Measurements from ENCODE around the gene SCD5.

The SCD5 gene

DNA sequence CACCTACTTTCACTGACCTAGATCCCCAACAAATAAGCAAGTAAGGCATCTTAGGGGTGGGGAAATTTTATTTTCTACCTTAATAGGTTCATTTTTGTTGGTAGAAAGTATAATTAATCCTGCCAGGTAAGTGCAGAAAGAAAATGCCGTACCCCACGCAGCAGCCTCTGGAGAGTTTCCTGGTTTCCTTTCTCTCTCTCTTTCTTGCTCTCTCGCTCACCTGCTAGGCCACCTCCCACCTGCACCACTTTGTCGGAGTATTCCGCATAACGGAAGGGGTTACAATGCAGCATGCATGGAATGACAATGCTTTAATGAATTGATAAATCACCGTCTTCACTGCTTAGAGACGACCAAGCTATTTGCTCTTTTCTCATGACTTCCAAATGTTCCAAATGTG lies 101.0 kb downstream of the SCD5 start:
- no peak overlapping the region for H3K4me3 ChIP-seq (ENCODE audit: low read depth, low read length)

DNA sequence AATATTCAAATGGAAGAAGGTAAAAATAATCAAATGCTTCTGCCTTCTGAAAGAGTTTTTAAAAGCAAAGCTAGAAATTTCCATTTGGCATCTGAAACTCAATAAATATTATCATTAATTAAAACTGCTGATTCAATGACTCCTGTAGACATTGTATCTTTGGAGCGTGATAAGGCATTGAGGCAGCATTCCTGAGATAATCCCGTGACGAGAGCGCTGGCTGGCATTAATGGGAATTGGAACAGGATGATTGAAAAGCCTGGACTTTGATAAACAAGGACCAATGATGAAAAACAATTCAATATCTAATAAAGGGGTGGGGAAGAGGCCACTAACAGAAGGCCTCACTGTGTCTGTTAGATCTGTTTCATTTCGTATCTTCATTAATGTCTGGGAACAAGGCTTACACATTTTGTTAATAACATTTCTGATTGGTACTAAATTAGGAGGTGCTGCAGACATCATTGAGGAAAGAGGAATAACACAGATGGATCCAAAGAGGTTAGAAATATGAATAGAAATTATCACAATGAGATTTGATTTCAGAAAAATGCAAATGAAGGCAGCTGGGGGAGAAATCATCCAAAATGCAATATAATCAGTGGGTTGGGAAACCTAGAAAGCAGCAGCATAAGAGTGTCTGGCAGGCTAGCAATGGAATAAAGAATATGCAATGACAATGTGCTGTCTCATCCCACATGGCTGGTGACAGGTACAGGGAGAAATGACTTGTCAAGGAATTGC lies 102.3 kb downstream of the SCD5 start:
- no peak overlapping the region for H3K4me3 ChIP-seq (ENCODE audit: low read depth, low read length)

DNA sequence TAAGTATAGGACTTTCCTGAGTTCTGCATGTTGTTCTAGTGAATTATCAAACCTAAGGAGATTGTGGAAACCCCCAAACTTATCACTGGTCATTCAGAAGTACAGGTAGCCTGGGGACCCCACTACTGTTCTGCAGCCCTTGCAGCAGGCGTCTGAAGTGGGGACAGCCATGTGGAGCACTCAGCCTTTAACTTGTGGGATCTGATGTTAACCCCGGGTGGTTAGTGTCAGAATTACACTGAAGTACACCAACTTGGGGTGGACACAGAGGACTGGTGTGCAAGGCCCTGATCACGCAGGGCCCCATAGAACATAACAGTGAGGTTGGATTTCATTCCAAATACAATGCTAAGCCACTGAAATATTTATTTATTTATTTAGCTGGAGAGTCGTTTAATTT lies 103.7 kb downstream of the SCD5 start:
- no peak overlapping the region for H3K4me3 ChIP-seq (ENCODE audit: low read depth, low read length)

DNA sequence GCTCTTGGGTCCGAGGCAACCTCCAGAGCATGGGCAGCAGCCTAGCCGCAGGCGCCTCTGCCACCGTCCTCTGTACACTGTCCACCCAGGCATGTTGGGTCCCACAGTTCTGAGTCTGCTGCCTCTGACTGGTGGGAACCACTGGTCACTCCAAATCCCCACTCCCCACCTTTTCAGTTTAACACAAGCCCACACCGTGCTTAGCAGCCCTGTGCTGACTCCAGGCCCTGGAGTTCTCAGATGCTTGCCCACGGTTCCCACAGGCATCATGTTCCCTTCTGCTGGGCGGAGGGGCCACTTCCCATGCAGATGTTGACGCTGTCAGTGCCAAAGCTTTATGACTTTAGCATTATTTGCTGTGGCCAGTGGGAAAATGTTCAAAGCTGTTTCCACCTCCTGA lies 104.5 kb downstream of the SCD5 start:
- no peak overlapping the region for H3K4me3 ChIP-seq (ENCODE audit: low read depth, low read length)

DNA sequence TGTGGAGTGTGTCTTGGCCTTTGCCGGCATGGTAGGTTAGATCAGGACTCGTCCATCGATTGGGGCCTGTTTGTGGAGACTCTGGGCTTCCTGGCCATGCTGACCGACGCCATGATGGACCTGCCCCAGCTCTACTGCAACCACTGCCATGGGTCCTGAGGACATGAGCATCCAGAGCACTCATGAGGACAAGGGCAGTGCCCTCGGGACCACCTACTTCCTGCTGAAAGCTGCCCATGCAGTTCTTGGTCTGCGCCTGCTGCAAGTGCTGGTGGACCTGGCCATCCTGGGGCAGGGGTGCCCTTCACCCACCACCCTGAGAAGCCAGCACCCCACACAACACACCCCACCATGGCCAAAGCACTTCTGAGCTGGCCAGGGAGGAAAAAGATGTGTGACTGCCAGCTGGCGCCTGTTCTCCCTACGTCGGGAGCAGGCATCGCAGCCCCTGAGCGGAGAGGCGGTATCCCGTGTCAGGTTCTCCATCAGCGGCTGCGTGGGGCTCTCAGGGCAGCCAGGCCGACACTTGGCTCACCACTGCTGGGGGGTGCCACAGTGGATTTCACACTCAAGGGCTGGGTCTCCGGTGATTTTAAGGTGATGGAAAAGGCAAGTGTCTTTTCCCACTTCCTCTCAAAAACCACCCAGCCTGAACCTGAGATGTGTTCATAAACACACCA lies 106.4 kb downstream of the SCD5 start:
- H3K4me3 ChIP-seq (ENCODE audit: low read depth, low read length), result no peak overlapping the region

DNA sequence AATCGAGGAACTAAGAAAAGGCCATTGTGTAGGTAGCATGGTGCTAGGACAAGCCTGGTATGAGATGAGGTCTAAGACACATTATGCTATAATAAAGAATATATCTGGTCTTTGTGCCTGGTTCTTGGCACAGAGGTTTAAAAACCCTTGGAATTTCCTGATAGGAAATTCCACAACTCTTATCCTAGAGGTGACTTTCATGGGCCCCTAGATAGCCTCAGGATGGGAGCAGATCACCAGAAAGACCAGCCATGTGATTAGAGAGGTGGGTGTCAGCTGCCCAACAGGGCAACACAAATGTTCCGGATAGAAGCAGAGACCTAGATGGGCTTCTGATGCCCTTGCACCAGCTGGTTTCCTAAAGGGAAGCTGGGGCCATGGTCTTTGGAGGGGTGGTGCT lies 107.2 kb downstream of the SCD5 start:
- H3K4me3 ChIP-seq (ENCODE audit: low read depth, low read length), result no peak overlapping the region

DNA sequence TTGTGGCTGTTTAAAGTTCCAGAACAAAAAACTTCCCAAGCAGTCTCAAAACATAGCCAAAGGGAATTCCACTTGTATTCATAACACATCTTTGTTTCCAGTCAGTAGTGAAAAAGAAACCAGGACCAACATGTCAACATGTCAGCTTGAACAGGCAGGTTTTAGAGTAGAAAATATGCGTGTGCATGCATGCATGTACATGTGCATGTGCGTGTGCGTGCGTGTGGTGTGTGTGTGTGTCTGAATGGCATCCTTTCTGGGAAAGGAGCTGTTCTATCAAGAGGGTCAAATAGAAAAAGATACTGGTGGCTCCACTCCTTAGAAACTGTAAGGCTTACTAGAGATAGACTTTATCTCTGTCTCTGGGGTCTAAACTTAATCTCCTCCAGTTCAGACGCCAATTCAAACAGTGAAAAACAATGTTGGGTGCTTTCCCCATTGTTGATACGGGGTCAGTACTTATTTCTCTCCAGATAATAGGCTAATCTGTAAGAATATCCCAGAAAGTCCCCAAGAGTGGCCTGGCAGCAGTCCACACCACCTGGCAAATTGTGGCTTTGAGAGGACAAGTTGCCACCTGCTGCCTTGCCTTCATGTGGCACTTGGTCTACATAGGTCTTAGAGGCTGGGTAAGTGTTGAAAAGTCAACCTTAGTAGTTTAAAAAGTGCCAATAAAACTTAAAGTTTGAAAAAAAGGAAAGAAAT lies 110.4 kb downstream of the SCD5 start:
- no peak overlapping the region for H3K4me3 ChIP-seq (ENCODE audit: low read depth, low read length)

DNA sequence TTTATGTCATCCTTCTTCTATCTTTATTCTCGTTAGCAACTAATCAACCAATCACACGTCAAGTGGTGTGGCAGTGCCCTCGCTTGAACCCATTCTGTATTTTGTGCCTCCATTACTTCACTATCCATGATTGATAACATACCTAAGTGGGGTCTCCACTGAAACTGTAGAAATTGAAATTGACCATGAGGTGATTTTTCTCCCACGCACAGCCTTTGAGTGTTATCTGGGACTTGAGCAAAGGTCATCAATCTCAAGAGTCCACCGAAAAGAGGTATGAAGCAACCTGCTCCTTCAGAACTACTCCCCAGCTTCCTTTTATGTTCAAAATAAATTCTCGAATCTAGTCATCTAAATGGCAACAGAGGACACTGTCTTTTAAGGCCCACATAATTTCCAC lies 111.1 kb downstream of the SCD5 start:
- H3K4me3 ChIP-seq (ENCODE audit: low read depth, low read length), result no peak overlapping the region

DNA sequence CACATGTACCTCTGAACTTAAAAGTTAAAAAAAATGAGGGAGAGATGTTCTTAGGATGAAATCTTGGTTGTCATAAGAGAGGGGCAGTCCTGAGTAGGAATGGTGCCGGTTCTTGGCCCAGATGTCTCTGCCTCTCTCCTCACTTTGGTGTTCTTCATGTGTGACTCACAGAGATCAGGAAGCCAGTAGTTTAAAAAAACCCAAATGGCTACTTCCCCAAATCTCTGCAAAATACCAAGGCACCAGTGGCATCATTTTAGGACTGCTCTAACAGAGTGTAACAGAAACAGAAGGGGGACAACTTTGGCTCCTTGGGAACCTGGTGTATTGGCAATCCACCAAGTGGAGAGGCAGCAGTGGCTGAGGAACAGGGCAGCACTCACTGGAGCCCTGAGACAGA lies 116.8 kb downstream of the SCD5 start:
- H3K4me3 ChIP-seq (ENCODE audit: low read depth, low read length), result no peak overlapping the region

DNA sequence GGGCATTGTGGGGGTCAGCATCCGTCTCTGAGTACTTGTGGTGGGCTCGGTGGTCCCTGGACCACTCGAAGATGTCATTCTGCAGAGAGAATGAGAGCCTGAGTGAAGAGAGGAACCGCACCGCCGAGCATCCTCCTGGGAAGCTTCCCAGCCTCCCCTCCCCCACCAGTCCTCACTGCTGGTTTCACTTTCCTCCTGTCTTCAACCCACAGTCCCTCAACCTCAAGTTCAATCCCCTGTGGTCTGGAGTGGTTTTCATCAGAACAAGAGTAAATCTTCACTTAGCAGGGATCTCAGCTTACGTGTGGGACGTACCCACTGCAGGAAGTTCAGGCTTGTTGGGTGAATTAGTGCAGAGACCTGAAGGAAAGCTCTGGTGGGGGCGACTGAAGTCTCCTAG lies 117.8 kb downstream of the SCD5 start:
- no peak overlapping the region for H3K4me3 ChIP-seq (ENCODE audit: low read depth, low read length)

DNA sequence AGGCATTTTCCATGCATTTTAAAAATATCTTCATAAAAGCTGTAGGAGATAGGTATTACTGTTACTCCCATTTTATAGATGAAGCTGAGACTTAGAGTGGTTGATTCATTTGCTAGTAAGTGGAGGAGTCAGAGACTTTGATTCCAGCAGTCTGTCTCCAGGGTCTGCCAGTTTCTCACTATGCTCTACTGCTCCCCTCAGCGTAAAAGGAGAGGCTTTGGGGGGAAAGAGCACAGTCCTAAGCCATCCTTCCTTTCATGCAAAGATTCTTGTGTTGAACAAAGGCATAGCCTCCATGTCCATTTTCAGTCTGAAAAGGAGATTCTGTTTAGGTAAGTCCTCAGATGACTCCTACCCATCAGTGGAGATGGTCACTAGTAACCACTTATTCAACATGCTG lies 119.1 kb downstream of the SCD5 start:
- no peak overlapping the region for H3K4me3 ChIP-seq (ENCODE audit: low read depth, low read length)

DNA sequence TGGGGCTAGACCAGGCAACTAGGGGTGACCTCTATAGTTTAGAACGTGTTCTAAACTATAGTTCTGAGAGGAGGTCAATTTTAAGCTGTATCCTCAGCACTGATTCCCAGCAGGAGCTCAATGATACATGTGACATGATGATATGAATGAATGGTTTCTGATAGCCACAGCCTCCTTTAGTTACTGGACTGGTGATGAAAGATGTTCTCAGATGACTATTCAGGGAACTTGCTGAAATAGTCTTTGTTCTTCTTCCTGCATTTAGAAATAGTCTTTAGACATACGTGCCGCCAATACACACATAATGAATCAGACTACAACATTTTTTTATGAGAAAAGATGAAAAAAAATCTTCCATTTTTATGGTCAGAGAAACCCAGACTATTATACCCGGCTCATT lies 120.5 kb downstream of the SCD5 start:
- no peak overlapping the region for H3K4me3 ChIP-seq (ENCODE audit: low read depth, low read length)

DNA sequence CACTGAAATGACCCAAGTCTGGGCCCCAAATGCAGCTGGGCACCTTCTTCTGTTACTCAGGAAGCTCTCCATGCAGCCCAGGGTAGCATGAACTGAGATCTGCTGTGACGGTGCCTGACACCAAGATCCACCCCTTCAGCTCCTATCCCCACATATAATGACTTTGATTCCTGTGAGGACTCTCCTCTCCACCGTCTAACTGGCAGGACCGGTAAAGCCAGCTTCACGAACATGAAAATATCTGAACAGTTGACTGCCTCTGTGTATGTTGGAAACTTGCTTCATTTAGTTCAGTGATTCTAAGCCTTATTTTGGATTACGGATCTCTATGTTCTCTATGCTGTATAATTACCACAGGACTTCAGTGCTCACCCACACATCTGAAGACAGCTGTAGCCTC lies 121.3 kb downstream of the SCD5 start:
- H3K4me3 ChIP-seq (ENCODE audit: low read depth, low read length), result no peak overlapping the region

DNA sequence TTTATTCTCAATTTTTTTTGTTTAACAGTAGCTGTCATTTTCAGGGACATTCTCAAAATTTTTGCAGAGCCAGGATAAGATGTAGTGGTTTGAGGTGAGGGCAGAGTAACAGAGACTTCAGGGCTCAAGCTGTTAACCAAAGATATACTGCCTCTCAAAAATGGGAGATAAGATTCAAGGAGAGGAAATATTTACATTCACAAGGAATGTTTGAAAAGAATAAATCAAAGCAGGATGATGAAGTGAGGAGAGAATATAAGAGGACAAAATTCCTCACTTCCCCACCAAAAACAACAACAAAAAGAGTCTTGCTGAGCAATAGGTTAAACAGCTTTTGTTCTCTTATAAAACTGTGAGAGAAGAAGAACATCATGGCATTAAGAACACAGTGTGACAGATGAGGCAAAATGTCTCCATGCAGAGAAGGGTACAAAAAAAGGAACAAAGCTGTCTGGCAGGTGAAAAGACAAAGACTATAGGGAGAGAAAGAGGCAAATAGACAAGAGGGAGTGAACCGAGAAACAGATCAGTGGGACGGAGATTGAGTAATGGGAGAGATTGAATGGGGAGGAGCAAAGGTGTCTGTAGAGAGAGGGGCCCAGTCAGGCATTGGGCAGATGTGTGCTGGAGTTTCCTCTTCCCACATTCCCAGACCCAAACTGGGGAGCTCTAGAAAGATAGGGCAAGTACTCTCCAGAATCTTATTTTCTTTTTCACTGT lies 130.7 kb downstream of the SCD5 start:
- H3K4me3 ChIP-seq (ENCODE audit: low read depth, low read length), result no peak overlapping the region

DNA sequence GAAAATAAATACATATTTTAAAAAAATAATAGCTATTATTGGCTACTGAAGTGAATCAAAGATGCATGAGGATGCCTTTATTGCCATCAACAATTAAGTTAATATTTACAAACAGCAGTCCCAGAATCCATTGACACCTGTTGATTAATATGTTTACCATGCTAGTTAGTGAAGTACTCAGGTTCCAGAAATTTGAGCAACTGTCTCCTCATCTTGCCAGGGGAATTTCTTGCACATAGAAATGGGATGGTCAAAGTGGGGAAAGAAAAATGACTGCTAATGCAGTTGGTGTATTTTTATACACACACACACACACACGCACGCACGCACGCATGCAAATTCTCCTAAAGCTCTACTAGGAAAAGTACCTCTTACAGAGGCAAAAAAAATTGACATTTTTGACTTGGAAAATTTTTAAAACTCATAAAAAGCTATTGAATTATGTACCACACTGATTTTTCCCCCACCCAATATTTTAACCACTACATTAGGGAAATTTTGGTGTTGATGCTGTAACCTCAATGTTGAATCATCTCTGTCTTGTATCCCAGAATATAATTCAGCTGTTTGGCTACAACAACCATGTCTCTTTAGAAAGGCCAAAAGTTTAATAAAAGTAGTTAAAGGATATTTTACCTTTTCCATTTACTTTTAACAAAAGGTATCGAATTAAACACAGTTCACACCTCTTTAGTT lies 131.5 kb downstream of the SCD5 start:
- H3K4me3 ChIP-seq (ENCODE audit: low read depth, low read length), result no peak overlapping the region

DNA sequence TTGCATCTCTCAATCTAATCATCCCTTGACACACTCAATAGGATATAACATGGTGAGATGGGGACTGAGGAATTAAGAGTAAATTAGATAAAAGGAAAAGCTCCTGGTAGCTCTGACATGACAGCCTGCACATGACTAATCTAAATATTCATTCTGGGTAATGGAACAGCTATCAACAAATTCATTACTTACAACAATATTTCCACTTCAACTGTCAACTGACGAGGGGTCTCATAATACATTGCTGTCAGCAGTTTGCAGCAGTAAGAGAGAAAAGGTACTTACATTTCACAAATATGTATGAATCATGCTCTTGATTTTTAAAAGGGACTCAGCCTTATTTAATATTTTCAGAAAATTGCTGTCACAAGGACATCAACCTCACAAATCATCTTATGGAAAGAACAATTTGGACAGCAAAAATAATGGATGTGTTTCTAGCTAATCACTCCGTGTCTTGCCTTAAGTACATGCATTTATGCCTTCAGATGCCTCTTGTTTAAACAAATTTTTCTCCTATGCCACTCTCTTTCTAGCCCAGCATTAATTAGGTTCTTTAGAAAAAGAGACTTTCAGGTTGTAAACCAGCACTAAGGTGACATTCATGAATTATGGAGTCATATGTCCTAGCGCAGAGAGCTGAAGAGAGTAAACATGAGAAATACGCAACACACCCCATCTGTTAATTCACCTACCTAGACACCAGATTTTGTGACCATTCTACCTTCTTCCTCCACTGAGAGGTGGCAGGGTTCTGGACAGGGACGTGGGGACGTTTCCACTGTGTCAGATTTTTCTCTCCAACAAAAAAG lies 137.2 kb downstream of the SCD5 start:
- H3K4me3 ChIP-seq (ENCODE audit: low read depth, low read length), result no peak overlapping the region

DNA sequence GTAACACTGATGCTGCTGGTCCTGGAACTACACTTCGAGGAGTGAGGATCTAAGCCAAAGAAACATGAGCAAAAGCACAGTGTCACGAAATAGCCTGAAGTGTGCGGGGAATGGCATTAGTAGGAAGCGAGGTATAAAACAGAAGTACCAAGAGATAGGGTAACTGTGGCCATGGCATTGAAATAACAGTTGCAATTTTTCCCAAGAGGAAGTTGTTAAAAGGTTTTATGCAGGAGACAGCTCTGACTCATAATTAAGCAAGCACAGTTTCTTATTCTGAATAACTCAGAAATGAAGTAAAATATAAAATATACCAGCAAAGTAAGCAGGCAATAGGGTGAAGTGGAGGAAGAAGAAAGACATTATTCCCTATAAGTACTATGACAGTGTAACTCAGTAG lies 146.5 kb downstream of the SCD5 start:
- no peak overlapping the region for H3K4me3 ChIP-seq (ENCODE audit: low read depth, low read length)

DNA sequence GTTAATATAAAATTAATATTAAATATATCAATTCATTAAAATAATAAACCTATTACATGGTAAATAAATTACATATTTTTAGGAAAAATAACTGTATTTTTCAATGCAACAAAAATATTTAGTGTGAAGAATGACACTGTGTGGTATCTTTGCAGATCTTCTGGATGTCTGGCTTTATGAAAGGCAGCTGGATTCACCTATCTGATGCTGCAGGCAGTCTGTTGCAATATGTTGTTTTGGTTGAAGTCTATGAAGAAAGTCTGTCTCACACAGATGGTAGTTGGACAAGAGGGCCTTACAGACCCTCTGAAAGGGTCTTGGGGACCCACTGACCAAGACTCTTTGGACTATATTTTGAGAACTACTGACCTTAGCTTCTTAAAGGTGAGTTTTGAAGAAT lies 147.7 kb downstream of the SCD5 start:
- no peak overlapping the region for H3K4me3 ChIP-seq (ENCODE audit: low read depth, low read length)

DNA sequence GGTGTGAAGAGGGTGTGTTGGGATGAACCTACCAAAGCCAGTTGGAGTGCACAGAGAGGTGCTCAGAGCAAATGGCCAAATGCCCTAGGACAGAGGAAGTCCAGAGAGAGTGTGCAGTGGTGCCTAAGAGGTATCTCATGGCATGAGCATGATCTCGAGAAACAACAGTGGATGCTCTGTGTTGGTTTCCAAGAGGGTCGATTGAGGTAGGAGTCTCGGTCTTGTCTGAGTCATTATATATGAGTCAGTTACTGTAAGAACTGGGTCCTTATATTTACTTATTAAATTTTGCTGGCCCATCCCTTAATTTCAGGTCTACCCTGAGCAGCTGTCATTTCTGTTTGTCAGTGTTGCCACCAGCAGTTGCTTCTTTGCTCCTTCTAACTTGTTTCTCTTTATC lies 150.2 kb downstream of the SCD5 start:
- H3K4me3 ChIP-seq (ENCODE audit: low read depth, low read length), result no peak overlapping the region

DNA sequence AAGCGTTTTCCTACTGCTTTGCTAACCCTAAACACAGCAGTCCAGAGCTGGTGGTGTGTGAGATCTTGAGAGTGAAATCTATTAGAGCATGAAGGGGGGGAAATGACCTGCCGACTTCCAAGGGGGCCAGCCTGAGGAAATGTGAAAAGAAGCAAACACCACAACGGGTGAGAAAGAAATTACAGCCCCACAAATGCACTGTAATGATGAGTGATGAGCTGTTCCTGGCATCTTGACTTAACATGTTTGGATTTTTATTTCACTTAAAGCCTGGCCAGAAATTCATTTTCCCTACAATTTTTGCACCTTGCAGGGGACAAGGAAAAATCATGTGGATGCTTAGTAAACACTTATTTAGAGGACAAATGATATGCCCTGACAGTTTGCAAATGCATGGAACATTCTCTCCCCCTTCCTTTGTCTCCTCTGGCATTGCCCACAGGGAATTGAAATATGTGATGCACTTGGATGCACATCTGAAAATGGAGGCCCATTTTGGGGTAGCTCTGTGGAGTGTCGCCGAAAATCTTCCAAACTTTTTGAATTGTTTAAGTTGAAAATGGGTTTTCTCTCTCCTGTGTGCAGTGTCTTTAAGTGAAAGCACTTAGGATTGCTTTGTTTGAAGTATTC lies 152.5 kb downstream of the SCD5 start:
- no peak overlapping the region for H3K4me3 ChIP-seq (ENCODE audit: low read depth, low read length)

All from iPS-11a (cell line).